GM21381 (cell line): ENCODE results near the gene CKS1B.

Source experiments
- ATAC-seq: cut with Tn5 transposase; IDR thresholded peaks from one replicate; pipeline ENCODE4 v1.9.1; 2021; ENCODE audit warnings: mild to moderate bottlenecking, moderate library complexity; ENCODE audit not compliant: unreplicated experiment

The CKS1B gene

DNA sequence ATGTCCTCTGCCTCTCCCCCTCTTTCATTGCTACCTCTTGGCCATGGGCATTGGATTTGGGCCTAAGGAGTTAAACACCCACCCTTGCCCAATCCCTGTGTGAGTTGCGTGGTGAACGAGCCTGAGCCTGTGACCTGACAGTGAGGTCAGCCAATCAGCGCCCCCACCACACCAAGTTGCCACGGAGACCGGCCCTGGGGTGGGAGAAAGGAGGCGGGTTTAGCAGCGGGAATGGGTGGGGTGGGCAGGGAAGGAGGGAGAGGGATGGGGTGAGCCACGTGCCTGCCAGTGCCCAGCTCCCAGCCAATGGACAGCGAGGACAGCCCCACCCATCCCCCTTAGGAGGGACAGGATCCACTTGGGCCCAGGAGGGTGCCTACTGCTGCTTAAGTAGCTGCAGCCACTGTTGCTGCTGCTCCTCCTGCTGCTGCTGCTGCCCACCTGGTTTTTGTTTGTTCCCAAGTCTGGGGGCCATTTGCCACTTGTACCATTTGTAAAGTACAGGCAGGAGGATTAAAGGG, 37.6 kb downstream of the CKS1B start:
- no peak for ATAC-seq

DNA sequence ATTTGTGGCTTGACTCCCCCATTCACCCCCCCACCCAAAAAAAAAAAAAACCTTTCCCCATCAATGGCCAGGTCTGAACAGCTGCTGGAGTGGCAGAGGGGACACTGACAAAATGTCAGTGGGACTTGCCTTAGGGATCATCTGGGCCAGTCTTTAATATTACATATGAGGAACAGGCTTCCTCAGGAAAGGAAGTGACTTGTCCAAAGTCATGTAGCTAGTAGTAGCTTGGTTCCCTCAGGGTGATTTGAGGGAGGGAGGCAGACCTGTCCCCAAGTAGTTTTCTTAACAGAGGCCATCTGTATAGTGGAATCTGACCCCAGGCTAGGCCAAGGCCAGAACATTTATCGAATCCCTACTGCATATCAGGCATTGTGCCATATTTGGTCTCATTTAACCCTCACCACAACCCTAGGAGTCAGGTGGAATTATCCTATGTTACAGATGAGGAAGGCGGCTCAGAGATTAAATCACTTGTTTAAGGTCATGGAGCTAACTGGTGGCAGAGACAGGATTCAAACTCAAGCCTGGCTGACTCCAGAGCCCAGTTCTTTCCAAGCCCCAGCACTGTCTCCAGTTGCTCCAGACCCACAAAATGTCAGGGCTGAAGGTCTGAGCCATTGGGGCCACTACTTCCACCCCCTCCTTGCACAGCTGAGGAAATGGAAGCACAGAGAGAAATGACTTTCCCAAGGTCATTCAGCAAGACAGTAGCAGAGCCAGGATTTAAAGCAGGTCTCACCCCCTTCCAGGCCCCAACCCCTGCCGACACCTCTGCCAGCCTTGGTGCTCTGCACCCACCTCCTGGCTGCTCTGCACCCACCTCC, 38.5 kb downstream of the CKS1B start:
- no peak for ATAC-seq

DNA sequence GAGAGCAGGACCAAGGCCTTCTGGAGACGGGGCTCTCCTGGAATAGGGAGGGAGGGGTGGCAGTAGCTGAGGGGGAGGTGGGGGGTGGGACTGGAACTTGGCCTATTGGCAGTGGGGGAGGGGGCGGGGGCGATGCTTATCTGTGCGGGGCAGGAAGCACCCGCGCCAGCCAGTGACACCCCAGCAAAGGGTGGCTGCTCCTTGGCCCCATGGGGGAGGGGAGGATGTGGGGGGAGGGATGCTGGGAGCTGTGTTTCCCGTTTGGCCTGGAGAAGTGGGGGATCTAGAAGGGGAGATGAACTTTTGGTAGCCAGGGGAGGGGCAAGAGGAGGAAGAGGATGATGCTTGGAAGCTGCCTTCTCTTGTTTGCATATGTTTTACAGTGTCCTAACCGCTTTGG, 39.2 kb downstream of the CKS1B start:
- no peak for ATAC-seq

DNA sequence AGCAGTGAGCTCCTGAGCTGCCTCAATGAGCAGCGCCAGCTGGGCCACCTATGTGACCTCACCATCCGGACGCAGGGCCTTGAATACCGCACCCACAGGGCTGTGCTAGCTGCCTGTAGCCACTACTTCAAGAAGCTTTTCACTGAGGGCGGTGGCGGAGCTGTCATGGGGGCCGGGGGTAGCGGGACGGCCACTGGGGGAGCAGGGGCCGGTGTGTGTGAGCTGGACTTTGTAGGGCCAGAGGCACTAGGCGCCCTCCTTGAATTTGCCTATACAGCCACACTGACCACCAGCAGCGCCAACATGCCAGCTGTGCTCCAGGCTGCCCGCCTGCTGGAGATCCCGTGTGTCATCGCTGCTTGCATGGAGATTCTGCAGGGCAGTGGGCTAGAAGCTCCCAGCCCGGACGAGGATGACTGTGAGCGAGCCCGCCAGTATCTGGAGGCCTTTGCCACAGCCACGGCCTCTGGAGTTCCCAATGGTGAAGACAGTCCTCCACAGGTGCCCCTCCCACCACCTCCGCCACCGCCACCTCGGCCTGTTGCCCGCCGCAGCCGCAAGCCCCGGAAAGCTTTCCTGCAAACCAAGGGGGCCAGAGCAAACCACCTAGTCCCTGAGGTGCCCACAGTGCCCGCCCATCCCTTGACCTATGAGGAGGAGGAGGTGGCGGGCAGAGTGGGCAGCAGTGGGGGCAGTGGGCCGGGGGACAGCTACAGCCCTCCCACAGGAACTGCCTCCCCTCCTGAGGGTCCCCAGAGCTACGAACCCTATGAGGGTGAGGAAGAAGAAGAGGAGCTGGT, 40.4 kb downstream of the CKS1B start:
- no peak for ATAC-seq

DNA sequence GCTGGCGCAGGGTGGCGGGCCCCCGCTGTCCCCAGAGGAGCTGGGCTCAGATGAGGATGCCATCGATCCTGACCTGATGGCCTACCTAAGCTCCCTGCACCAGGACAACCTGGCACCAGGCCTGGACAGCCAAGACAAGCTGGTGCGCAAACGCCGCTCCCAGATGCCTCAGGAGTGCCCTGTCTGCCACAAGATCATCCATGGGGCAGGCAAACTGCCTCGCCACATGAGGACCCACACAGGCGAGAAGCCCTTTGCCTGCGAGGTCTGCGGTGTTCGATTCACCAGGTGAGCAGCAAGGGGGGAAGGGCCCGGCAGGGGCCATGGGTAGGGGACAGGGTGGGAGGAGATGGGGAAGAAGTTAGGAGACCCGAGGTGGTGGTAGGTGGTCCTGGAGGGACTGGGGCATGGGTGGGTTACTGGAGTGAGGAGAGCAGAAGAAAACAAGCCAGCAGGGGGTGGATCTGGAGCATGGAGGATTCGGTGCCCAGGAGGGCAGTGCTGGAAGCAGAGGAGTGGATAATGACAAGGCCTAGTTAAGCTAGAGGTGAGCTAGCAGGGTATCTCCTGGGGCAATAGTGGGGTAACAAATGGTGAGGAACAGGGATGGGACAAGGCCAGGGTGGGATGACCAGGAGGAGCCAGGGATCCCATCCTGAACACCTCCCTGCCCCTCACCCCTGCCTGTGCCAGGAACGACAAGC, 41.2 kb downstream of the CKS1B start:
- ATAC-seq: no peak

DNA sequence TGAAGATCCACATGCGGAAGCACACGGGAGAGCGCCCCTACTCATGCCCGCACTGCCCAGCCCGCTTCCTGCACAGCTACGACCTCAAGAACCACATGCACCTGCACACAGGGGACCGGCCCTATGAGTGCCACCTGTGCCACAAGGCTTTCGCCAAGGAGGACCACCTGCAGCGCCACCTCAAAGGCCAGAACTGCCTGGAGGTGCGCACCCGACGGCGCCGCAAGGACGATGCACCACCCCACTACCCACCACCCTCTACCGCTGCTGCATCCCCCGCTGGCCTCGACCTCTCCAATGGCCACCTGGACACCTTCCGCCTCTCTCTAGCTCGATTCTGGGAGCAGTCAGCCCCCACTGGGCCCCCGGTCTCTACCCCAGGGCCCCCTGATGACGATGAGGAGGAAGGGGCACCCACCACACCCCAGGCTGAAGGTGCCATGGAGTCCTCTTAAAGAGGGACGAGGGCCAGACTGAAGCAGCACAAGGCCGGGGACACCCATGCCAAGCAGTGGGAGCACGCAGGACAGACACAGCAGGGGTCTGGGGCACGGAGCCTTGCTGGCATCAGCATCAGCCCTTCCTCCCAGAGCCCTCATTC, 41.9 kb downstream of the CKS1B start:
- ATAC-seq: no peak

DNA sequence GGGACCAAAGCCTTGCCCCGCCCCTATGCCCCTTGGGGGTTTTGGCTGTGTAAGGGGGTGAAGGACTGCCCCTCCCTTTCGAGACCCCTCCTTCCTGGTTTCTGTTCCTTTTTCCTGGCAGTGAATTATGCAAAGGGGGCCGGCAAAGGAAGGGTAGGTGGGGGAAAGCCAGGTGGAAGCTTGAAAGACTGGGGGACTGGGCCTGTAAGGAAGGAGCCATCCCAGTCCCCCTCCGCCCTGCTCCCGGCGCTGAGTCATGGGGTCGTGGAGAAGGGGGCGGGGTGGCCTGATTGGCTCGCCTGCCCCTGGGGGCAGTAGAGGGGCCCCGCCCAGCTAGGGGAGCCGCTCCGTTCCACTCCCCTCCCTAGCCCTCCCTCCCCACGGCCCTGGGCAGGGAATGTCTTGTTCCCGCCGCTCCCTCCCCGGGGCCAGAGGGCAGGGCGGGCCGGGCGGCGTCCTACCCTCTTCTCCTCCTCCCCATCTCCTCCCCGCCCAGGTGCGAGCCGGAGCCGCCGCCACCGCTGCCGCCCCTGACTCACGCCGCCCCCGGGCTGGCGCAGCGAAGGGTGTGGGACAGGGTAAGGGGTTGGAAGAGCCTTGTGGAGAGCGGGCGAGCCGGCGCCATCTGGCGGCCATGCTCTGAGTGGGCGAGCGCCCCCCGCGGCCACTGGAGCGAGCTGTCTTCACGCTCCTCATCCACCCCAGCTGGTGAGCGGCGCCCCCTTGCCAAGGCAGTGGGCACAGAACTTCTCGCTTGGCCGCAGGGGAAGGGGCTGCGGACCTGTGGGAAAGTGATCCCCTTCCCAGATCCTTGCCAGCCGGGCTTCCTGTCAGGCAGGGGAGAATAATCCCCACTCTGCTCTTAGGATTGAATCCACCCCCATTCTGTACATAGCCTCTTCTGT, 42.8 kb downstream of the CKS1B start:
- ATAC-seq: peak; percentile 78

DNA sequence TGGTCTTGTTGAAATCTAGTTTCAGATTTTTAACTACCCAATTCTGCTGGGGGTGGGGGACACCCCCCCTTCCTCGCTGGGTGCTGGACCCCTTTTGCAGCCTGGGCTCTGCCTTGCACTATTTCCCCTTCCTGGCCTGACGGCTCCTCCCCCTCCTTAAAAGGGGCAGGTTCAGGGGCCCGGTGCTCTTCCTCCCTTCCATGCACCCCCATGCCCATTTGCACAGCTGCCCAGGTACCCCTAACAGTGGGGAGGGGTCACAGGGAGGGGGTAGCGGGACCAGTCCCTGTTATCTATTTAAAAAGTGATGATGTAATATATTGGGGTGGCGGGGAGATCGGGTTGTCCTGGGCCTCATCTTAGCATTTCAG, 43.5 kb downstream of the CKS1B start:
- no peak for ATAC-seq

DNA sequence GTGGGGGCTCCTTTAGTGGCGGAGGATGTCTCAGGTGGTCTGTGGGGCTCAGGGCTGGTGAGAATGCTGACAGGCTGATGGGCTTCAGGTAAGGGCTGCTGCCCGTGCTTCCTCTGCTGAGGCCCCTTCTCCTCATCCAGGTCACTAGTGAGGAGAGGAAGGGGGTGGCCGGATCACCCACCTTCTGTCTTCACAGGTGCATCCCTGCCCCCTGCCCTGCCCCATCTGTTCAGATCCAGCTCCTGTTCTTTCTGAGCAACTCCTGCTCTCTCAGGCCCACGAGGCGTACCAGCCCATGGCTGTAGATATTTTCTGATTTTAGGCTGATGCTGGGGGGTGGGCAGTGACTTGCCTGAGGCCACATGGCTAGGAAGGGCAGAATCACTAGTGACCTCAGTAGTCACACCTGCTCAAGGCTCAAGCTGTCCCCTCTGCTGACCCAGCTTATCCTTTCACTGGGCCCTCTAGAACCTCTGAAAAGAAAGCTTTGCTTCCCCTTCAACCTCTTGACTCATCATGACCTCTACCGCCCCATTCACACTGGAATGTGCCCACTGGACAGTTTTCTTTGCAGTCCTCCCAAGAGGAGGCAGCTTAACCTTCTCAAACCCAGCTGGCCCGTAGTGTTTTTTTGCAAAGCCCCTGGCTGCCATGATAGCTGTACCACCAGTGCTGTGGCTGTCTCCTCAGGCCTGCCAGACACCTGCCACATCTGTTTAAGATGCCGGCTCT, 44.3 kb downstream of the CKS1B start:
- ATAC-seq: no peak

DNA sequence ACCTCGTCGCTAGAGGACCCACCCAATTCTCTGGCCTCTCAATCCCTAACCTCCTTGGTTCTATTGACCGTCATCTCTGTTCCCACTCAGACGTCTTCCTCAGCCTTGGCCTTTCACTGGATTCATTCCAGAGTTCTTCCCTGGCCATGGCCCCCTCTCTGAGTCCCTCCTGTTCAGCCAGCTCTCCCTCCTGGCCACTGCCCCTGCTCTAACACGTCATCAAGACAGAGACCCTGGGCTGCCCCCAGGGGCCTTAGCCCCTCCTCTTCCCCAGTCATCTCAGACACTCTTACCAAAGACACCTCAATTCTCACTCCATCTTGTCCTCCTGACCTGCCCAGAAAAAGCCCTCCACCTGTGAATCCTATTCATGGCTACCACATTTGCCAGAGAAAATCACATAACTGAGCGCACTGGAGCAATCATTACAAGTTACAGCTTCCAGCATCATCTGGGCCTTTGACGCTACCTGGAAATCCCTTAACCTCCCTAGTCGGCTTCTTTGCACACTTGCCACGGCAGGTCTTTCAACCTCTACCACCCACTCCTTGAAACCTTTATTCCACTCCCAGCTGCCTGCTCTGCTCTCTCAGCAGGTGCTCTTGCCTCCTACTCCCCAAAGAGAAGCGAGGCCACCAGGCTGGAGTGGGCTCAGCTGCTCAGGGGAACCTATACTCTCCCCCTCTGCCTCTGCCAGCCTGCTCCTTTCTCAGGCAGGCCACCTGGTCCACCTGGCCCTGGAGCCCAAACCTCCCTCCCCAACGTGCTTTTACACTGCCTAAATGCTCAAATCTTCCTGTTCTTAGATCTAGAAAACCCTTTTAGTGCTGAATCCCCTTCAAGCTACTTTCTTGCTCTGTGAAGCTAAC, 45.1 kb downstream of the CKS1B start:
- no peak for ATAC-seq

DNA sequence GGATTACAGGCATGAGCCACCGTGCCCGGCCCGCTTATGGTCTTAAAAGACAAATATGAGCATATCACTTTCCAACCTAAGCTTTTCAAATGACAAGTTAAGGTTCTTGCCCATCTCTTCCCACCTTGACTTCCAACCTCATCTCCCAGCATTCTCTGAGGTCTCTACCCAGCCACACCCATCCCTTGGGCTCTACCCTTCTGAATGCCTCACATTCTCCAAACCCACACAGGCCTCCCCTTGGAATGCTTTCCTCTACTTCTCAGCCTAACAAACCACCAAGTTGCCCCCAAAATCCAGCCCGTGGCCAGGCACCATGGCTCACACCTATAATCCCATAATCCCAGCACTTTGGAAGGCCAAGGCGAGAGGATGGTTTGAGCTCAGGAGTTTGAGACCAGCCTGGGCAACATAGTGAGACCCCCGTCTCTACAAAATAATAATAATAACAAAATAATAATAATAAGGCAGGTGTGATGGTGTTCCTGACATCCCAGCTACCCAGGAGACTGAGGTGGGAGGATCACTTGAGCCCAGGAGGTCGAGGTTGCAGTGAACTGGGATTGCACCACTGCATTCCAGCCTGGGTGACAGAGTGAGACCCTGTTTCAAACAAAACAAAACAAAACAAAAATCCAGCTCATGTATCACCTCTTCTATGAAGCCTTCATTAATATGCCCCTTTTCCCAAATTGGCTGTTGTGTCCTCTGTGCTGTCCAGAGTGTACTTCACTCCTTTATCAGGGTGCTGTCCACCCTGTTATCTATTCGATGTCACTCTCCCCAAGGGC, 47.9 kb downstream of the CKS1B start:
- no peak for ATAC-seq

DNA sequence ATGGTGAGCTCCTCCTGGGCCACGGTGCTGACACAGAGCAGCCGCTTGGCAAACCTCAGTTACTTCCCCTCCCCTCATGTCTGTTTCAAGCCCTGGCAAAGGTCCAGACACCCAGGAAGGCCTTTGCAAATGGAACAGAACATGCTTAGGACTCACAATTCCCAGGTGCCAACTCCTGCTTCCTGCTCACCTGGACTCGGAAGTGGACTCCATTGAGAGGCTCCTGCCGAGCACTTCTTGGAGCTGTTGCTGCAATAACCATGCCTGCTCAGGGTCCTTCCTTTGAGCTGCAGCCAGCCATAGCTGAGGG, 48.4 kb downstream of the CKS1B start:
- ATAC-seq: no peak

DNA sequence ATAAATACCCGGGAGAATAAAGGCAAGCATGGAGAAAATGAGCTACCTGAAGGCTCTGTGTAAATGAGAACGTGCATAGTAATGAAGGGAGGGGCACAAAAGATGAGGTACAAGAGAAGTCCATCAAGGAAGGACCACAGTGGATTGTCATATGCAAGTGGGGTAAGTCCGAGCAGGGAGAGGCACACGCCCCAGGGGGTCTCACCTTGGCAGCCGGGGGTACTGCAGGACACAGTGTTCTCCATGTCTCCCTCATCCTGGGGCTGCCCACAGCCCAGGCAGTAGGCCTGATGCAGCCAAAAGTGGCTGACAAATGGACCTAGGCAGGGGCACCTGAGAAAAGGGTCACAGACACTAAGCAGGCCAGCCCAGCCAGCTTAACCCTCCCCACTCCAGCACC, 49.1 kb downstream of the CKS1B start:
- no peak for ATAC-seq

DNA sequence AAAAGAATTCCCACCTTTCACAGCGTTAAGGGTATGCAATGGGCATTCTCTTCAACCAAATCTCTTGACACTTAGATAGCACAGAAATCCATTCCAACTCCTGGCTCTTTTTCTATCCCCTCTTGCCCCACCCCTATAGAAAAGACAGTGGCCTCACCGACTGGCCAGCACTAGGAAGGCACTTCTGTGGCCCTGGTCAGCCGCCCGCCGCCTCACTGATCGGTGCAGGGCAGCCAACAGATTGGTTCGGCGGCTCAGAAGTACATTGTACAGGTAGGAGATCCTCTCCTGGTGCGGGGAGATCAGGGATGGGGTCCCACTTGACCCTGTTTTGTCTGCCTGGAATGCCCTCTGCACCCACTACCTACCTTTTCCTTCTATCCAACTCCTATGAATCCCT, 49.8 kb downstream of the CKS1B start:
- no peak for ATAC-seq

DNA sequence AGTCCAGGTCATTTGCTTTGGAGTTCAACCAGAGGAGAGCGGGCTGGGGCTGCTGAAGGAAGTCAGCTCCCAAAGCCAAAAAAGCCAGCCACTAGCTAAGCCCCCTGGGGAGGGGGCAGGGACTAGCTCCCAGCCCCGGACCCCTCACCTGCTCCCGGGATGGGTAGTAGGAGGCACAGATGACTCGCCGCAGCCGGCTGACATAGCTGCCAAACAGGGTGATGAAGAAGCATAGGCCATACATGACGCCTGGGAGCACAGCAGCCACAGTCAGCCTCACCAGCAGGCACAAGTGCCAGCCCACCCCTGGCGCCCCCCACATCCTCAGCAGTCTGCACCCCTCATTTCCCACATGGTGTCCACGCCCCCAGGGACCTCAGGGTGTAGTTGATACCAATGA, 51.7 kb downstream of the CKS1B start:
- no peak for ATAC-seq

DNA sequence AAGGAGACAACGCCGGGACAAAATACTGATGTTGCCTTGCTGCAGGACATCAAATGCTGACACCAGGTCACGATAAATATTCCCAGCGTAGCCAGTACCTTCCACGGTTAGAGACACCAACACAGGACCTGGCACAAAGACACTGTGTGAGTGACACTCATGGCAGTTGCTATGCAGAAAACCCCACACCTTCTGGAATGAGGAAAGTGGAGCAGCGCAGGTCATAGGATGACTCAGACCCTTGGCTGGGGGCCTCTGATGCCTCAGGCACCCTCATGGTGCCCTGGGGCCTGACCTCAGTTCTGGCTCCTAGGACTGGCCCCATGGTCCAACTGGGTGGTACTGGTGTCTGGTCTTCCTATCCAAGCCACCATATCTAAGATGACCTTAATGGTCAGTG, 52.1 kb downstream of the CKS1B start:
- ATAC-seq: no peak
